ENCODE data around the gene PIK3R2. TPM values are rescaled to one million over a fixed set of nuclear protein-coding genes. Genes with fewer than 3 reads are reported as not detected.

Gene PIK3R2
- total and polyA plus RNA-seq, 2 of the 13 experiments (the other 11 are each of a cell fraction or from before 2014, with no cell fraction given): 18.6 to 25.3 TPM

DNA sequence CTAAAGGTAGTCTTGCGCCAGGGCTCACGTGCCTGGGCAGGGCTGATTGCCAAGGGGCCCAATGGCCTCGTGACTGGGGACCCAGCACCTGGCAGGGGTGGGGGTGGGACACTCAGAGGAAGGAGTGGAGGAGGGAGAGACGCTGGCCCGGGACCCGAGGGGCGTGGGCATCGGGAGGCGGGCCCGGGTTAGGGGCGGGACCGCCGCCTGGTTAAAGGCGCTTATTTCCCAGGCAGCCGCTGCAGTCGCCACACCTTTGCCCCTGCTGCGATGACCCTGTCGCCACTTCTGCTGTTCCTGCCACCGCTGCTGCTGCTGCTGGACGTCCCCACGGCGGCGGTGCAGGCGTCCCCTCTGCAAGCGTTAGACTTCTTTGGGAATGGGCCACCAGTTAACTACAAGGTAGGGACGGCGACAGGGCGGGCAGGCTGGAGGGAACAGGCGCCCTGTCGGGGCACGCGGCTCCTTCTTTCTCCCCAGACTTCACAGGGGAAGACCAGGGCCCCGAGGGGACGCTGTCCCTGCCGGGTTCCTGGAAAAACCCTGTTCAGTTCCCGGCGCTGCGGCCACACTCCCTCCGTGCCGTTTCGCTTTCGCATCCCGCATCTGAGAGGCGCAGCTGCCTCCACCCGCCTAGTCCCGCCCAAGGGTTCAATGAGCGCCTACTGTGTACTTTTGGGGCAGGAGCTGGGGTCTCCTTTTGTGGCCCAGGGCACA is 20.8 kb downstream of the PIK3R2 start, which contains the start of gene IFI30 (continued):
- TF ChIP-seq ZNF20 (CRISPR knock-in tag; IDR thresholded peaks at IDR 0.05) (no peak), TBP (CRISPR knock-in tag; IDR thresholded peaks at IDR 0.05) (no peak), ZNF136 (CRISPR knock-in tag; IDR thresholded peaks at IDR 0.05; ENCODE audit: low read depth) (no peak), KAT2B (IDR thresholded peaks at IDR 0.05; ENCODE audit: borderline replicate concordance, low read depth, low read length) (no peak), SSRP1 (CRISPR knock-in tag; IDR thresholded peaks at IDR 0.05) (no peak), TMF1 (CRISPR knock-in tag; IDR thresholded peaks at IDR 0.05; ENCODE audit: low read depth) (no peak), MIER3 (CRISPR knock-in tag; IDR thresholded peaks at IDR 0.05; ENCODE audit: borderline replicate concordance) (no peak), MAF1 (CRISPR knock-in tag; IDR thresholded peaks at IDR 0.05; ENCODE audit: borderline replicate concordance) (no peak), ZNF766 (CRISPR knock-in tag; IDR thresholded peaks at IDR 0.05; ENCODE audit: borderline replicate concordance) (no peak), SRSF9 (IDR thresholded peaks at IDR 0.05; ENCODE audit: borderline replicate concordance, insufficient read depth, low read depth, low read length, poor library complexity, severe bottlenecking) (no peak), ZNF605 (CRISPR knock-in tag; IDR thresholded peaks at IDR 0.05) (no peak; the same call in 1 of the 2 replicates), ZFP62 (CRISPR knock-in tag; IDR thresholded peaks at IDR 0.05) (no peak), ZBTB8A (CRISPR knock-in tag; IDR thresholded peaks at IDR 0.05; ENCODE audit: borderline replicate concordance, low read depth) (no peak), ZFP36 (IDR thresholded peaks at IDR 0.05; ENCODE audit: borderline replicate concordance, low read depth, low read length, partially characterized antibody) (no peak), ZNF672 (CRISPR knock-in tag; IDR thresholded peaks at IDR 0.05) (no peak), FOXJ3 (CRISPR knock-in tag; IDR thresholded peaks at IDR 0.05; ENCODE audit: borderline replicate concordance) (no peak; the same call in 1 of the 2 replicates)
- TF ChIP-seq, protein P1, sequence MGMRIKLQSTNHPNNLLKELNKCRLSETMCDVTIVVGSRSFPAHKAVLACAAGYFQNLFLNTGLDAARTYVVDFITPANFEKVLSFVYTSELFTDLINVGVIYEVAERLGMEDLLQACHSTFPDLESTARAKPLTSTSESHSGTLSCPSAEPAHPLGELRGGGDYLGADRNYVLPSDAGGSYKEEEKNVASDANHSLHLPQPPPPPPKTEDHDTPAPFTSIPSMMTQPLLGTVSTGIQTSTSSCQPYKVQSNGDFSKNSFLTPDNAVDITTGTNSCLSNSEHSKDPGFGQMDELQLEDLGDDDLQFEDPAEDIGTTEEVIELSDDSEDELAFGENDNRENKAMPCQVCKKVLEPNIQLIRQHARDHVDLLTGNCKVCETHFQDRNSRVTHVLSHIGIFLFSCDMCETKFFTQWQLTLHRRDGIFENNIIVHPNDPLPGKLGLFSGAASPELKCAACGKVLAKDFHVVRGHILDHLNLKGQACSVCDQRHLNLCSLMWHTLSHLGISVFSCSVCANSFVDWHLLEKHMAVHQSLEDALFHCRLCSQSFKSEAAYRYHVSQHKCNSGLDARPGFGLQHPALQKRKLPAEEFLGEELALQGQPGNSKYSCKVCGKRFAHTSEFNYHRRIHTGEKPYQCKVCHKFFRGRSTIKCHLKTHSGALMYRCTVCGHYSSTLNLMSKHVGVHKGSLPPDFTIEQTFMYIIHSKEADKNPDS (CRISPR knock-in tag; IDR thresholded peaks at IDR 0.05): no peak
- TF ChIP-seq, protein P2, sequence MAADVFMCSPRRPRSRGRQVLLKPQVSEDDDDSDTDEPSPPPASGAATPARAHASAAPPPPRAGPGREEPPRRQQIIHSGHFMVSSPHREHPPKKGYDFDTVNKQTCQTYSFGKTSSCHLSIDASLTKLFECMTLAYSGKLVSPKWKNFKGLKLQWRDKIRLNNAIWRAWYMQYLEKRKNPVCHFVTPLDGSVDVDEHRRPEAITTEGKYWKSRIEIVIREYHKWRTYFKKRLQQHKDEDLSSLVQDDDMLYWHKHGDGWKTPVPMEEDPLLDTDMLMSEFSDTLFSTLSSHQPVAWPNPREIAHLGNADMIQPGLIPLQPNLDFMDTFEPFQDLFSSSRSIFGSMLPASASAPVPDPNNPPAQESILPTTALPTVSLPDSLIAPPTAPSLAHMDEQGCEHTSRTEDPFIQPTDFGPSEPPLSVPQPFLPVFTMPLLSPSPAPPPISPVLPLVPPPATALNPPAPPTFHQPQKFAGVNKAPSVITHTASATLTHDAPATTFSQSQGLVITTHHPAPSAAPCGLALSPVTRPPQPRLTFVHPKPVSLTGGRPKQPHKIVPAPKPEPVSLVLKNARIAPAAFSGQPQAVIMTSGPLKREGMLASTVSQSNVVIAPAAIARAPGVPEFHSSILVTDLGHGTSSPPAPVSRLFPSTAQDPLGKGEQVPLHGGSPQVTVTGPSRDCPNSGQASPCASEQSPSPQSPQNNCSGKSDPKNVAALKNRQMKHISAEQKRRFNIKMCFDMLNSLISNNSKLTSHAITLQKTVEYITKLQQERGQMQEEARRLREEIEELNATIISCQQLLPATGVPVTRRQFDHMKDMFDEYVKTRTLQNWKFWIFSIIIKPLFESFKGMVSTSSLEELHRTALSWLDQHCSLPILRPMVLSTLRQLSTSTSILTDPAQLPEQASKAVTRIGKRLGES (CRISPR knock-in tag; IDR thresholded peaks at IDR 0.05; ENCODE audit: borderline replicate concordance): no peak
- TF ChIP-seq, protein P3, sequence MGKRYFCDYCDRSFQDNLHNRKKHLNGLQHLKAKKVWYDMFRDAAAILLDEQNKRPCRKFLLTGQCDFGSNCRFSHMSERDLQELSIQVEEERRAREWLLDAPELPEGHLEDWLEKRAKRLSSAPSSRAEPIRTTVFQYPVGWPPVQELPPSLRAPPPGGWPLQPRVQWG (CRISPR knock-in tag; IDR thresholded peaks at IDR 0.05; ENCODE audit: borderline replicate concordance, low read depth): no peak
- TF ChIP-seq, protein P4, sequence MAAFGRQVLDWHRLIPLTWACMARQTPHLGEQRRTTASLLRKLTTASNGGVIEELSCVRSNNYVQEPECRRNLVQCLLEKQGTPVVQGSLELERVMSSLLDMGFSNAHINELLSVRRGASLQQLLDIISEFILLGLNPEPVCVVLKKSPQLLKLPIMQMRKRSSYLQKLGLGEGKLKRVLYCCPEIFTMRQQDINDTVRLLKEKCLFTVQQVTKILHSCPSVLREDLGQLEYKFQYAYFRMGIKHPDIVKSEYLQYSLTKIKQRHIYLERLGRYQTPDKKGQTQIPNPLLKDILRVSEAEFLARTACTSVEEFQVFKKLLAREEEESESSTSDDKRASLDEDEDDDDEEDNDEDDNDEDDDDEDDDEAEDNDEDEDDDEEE (CRISPR knock-in tag; IDR thresholded peaks at IDR 0.05): no peak
- TF ChIP-seq, protein P5, sequence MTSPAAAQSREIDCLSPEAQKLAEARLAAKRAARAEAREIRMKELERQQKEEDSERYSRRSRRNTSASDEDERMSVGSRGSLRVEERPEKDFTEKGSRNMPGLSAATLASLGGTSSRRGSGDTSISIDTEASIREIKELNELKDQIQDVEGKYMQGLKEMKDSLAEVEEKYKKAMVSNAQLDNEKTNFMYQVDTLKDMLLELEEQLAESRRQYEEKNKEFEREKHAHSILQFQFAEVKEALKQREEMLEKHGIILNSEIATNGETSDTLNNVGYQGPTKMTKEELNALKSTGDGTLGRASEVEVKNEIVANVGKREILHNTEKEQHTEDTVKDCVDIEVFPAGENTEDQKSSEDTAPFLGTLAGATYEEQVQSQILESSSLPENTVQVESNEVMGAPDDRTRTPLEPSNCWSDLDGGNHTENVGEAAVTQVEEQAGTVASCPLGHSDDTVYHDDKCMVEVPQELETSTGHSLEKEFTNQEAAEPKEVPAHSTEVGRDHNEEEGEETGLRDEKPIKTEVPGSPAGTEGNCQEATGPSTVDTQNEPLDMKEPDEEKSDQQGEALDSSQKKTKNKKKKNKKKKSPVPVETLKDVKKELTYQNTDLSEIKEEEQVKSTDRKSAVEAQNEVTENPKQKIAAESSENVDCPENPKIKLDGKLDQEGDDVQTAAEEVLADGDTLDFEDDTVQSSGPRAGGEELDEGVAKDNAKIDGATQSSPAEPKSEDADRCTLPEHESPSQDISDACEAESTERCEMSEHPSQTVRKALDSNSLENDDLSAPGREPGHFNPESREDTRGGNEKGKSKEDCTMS (CRISPR knock-in tag; conservative IDR thresholded peaks at IDR 0.05): no peak
